ENCODE results near the gene FAM131B.

Gene FAM131B

DNA sequence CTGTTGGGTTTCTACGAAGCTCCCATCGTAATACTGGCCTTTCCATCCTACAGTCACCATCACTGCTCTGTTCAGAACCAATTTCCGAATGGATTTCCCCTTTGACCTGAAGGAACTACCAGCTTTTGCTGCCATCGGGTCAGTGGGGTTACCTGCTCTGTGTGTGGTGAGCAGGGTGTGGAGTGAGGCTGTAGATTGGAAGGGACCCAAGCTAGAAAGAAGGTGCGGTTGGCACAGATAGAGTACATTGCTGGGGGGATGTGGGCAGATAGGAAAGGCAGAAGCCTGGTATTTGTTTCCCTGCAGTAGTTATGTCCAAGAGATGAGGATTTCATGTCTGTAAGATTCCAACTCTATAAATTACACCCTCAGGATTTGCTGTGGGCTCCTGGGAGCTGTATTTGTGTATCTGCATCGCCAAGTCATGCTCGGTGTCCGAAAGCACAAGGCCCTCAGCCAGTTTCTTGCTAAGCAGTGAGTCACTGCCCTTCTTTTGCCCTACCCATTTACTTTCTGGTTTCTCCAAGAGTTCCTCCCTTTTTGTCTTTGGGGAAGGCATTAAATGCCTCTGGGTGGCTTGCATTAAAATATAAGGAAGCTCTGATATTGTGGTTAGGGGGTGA is 31.2 kb downstream of the FAM131B start:
- no peak for TF ChIP-seq JUND (IDR thresholded peaks at IDR 0.05; ENCODE audit: low read depth)

GRCh38 chr7:143329471-143330170 is 32.9 kb downstream of the FAM131B start:
- DNase-seq (ENCODE audit: low read depth in 1 of 2, low spot score in 1 of 2) = no peak
- no peak for TF ChIP-seq JUND (IDR thresholded peaks at IDR 0.05; ENCODE audit: low read depth)
- in situ Hi-C loops (cut with HindIII; ENCODE audit: low pct_unique_long_range_greater_than_20kb, low sequenced_read_pairs) = no loop called here

More for the DNA sequence above, 31.2 kb downstream of the FAM131B start:
- no peak for DNase-seq (ENCODE audit: low read depth in 1 of 2, low spot score in 1 of 2)
- in situ Hi-C loops (cut with HindIII; ENCODE audit: low pct_unique_long_range_greater_than_20kb, low sequenced_read_pairs) = no loop called here

- TF ChIP-seq JUND (IDR thresholded peaks at IDR 0.05; ENCODE audit: low read depth) = no peak
- in situ Hi-C loops (cut with HindIII; ENCODE audit: low pct_unique_long_range_greater_than_20kb, low sequenced_read_pairs) = no loop called here
- DNase-seq (ENCODE audit: low read depth in 1 of 2, low spot score in 1 of 2) = no peak
Measured at GRCh38 chr7:143327903-143328302, 34.6 kb downstream of the FAM131B start.

GRCh38 chr7:143325240-143325639 is 37.3 kb downstream of the FAM131B start:
- TF ChIP-seq JUND (IDR thresholded peaks at IDR 0.05; ENCODE audit: low read depth) = no peak
- DNase-seq (ENCODE audit: low read depth in 1 of 2, low spot score in 1 of 2) = peak in 1 of 2 experiments; percentile 15
- in situ Hi-C loops (cut with HindIII; ENCODE audit: low pct_unique_long_range_greater_than_20kb, low sequenced_read_pairs) = no loop called here

DNA sequence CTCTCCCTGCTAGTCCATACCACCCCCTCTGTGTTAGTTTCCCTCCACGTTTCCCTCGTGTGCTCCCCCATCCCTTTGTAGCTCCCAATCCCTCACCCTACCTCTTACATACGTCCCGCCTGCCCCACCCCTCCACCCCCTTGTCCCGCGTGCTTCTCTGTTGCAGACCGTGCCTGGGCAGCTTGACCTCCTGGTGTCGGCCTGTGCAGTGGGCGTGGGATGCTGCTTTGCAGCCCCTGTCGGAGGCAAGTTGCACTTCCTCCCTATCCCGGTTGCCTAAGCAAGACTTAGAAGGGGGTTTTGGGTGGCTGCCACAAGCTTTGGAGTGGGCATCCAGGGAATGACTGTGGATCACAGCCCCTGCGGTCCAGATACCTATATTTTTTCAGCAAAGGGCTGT is 38.9 kb downstream of the FAM131B start:
- in situ Hi-C loops (cut with HindIII; ENCODE audit: low pct_unique_long_range_greater_than_20kb, low sequenced_read_pairs) = no loop called here
- DNase-seq (ENCODE audit: low read depth in 1 of 2, low spot score in 1 of 2) = no peak
- no peak for TF ChIP-seq JUND (IDR thresholded peaks at IDR 0.05; ENCODE audit: low read depth)

GRCh38 chr7:143322760-143323633 is 39.5 kb downstream of the FAM131B start:
- TF ChIP-seq JUND (IDR thresholded peaks at IDR 0.05; ENCODE audit: low read depth) = no peak
- in situ Hi-C loops (cut with HindIII; ENCODE audit: low pct_unique_long_range_greater_than_20kb, low sequenced_read_pairs) = no loop called here
- no peak for DNase-seq (ENCODE audit: low read depth in 1 of 2, low spot score in 1 of 2)

DNA sequence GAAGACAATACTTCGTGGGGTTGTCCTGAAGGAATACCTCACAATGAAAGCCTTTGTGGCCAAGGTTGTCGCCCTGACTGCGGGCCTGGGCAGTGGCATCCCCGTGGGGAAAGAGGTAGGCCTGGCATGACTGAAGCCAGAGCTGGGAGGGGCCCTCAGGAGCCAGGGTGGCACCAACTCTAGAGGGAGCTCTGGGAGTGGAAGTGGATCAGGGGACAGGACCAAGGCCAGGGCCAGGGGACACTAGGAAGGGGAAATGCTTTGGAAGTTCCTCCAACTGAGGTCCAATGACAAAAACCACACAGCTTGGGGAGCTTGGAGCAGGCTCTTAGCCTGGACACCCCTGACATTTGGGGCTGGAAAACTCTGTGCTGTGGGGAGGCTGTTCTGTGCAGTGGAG is 40.8 kb downstream of the FAM131B start:
- TF ChIP-seq JUND (IDR thresholded peaks at IDR 0.05; ENCODE audit: low read depth) = no peak
- in situ Hi-C loops (cut with HindIII; ENCODE audit: low pct_unique_long_range_greater_than_20kb, low sequenced_read_pairs) = no loop called here
- peak in 1 of 2 experiments; percentile 55 for DNase-seq (ENCODE audit: low read depth in 1 of 2, low spot score in 1 of 2)

- DNase-seq (ENCODE audit: low read depth in 1 of 2, low spot score in 1 of 2) = no peak
- TF ChIP-seq JUND (IDR thresholded peaks at IDR 0.05; ENCODE audit: low read depth) = no peak
- in situ Hi-C loops (cut with HindIII; ENCODE audit: low pct_unique_long_range_greater_than_20kb, low sequenced_read_pairs) = no loop called here
Measured at GRCh38 chr7:143321242-143321641, 41.3 kb downstream of the FAM131B start.

DNA sequence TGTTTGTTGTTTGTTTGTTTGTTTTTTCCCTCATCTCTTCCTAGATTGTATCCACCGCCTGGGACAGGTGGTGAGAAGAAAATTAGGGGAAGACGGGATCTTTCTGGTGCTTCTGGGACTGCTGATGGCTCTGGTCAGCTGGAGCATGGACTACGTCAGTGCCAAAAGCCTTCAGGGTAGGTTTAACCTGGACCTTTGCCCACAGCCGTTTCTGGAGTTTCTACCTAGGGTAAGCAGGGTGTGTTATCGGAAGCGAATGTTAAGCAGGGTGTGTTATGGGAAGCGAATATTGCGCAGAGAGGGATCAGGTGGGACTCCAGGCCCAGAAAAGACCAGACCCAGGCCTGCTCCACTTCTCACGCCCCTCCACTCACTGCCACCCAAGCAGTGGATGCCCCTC is 41.9 kb downstream of the FAM131B start:
- in situ Hi-C loops (cut with HindIII; ENCODE audit: low pct_unique_long_range_greater_than_20kb, low sequenced_read_pairs) = no loop called here
- peak in 1 of 2 experiments; percentile 48 for DNase-seq (ENCODE audit: low read depth in 1 of 2, low spot score in 1 of 2)
- TF ChIP-seq JUND (IDR thresholded peaks at IDR 0.05; ENCODE audit: low read depth) = no peak

- peak in 1 of 2 experiments; percentile 69 for DNase-seq (ENCODE audit: low read depth in 1 of 2, low spot score in 1 of 2)
- TF ChIP-seq JUND (IDR thresholded peaks at IDR 0.05; ENCODE audit: low read depth) = no peak
- in situ Hi-C loops (cut with HindIII; ENCODE audit: low pct_unique_long_range_greater_than_20kb, low sequenced_read_pairs) = no loop called here
Measured at GRCh38 chr7:143318661-143319060, 43.9 kb downstream of the FAM131B start.

DNA sequence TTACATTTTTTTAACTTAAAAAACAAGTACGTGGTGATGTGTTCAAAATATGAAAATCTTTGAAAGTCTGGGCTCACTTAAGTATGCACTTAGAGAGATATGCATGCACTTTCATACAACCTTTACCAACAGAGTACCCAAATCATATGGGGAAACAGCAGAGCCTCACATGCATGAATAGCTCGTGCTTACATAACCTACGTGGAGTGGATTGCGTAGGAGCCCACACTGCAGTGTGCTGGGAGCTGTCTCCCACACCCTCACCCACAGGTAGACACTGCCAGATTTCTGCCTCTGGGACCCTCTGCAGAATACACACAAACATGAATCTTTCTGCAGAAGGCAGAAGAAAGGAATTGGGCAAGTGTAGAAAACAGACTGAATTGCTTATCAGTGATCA is 46.0 kb downstream of the FAM131B start:
- in situ Hi-C loops (cut with HindIII; ENCODE audit: low pct_unique_long_range_greater_than_20kb, low sequenced_read_pairs) = no loop called here
- no peak for TF ChIP-seq JUND (IDR thresholded peaks at IDR 0.05; ENCODE audit: low read depth)
- no peak for DNase-seq (ENCODE audit: low read depth in 1 of 2, low spot score in 1 of 2)

- no peak for TF ChIP-seq JUND (IDR thresholded peaks at IDR 0.05; ENCODE audit: low read depth)
- in situ Hi-C loops (cut with HindIII; ENCODE audit: low pct_unique_long_range_greater_than_20kb, low sequenced_read_pairs) = no loop called here
- no peak for DNase-seq (ENCODE audit: low read depth in 1 of 2, low spot score in 1 of 2)
Measured at GRCh38 chr7:143315776-143316175, 46.7 kb downstream of the FAM131B start, which contains the start of gene CLCN1. CLCN1 (plus strand) TSS chr7:143316111; CDS start chr7:143316213, 102 bp downstream.

DNA sequence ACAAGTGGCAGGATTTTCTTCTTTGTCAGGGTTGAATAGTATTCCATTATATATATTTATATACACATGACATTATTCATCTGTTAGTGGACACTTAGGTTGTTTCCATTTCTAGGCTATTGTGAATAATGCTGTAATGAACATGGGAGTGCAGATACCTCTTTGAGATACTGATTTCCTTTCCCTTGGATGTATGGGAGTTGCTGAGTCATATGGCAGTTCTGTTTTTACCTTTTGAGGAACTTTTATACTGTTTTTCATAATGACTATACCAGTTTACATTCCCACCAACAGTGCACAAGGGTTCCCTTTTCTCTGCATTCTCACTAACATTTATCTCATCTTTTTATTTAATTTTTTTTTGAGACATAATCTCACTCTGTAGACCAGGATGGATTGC is 48.4 kb downstream of the FAM131B start:
- no peak for DNase-seq (ENCODE audit: low read depth in 1 of 2, low spot score in 1 of 2)
- TF ChIP-seq JUND (IDR thresholded peaks at IDR 0.05; ENCODE audit: low read depth) = no peak
- in situ Hi-C loops (cut with HindIII; ENCODE audit: low pct_unique_long_range_greater_than_20kb, low sequenced_read_pairs) = no loop called here

All from T47D (cell line).